H1 (cell line): ENCODE data around the gene DNAJC27. TPM values are rescaled to one million over a fixed set of nuclear protein-coding genes. Genes with fewer than 3 reads are reported as not detected.

Source experiments
- ATF2 ChIP-seq: IDR thresholded peaks from 2 replicates; pipeline ENCODE4 v1.6.1; 2012; ENCODE audit warnings: low read length, inconsistent platforms
- CHD7 ChIP-seq: fragments of 300-600 bp; sonication (generic); IDR thresholded peaks from 2 replicates; pipeline ENCODE4 v1.7.1; 2012; ENCODE audit warnings: low read length, moderate library complexity, mild to moderate bottlenecking, inconsistent platforms; ENCODE audit not compliant: insufficient replicate concordance
- polyA plus RNA-seq, 7 experiments: library from polyadenylated mRNA; depleted of rRNA in 3 of 7; stranded (reverse) in 5 of 7; unstranded in 2 of 7; fragments of >200 nt in 5 of 7; fragments of 200-250 nt in 2 of 7; gene quantifications; 1 replicate in 5 of 7; 2 replicates in 1 of 7; 4 replicates in 1 of 7; pipeline versions ENCODE4 v1.2.1 to v1.2.3, GENCODE V29; 2011 to 2013; ENCODE audit warnings: missing spikeins in 2 of 7, mixed read lengths in 2 of 7
- total RNA-seq: library from RNA; stranded (reverse); fragmentation: NEBNext Ultra II Directional; extraction: Animal tissue kit (Norgen Biotek cat#: 25700); gene quantifications from 2 replicates; pipeline ENCODE4 v1.2.1, GENCODE V29; 2021

The DNAJC27 gene
- total and polyA plus RNA-seq, 2 of the 8 experiments (the other 6 are each of a cell fraction or from before 2014, with no cell fraction given): 1.4 to 4.5 TPM

DNA sequence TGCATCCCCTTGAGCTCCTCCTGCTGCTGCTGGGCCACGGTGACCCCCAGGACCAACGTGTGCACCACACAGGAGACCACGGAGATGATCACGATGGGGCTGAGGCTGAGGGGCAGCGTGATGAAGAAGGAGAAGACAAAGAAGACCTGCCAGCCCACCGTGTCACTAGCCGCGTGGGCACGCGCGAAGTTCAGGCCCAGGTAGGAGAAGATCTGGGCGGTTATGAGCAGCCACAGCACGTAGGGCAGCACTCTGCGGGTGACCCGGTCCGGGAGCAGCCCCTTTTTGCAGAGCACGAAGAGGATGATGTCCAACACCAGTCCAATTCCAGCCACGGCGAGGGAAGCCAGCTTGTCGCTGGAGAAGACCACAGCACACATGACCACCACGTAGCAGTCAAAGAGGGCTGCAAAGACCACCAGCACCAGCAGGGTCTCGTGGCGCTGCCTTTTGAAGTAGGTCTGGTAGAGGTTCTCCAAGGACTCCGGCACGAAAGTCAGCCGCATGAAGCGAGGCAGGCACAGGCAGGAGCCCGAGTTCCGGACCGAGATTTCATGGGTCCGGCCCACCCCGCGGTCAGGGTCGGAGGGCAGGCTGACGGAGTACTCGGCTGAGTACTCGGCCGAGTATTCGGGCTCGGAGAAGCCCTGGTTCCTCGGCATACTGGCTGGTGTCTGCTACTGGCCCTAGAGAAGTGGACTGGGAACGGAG, 53.3 kb downstream of the DNAJC27 start (continued):
- TF ChIP-seq CHD7: no peak
- TF ChIP-seq ATF2: no peak
